SK-N-SH (cell line): ENCODE results near the gene TTC21A. TPM values are rescaled to one million over a fixed set of nuclear protein-coding genes. Genes with fewer than 3 reads are reported as not detected.

ENCODE experiments used
- CTCF ChIA-PET: fragments of 300-600, 350-600 bp; formaldehyde crosslinking; extraction: SDS; loops from one replicate; lab custom pipeline; 2021; lab: Yijun Ruan, JAX
- POLR2A ChIA-PET: fragments of 350-600 bp; sonication (Branson Sonifier 250); formaldehyde crosslinking; extraction: SDS; loops from one replicate; lab custom pipeline; 2020; ENCODE audit warnings: antibody characterized with exemption, inconsistent platforms; lab: Yijun Ruan, JAX
- DNase-seq: peaks from one replicate; pipeline ENCODE4 v3.0.0; 2012
- H2AFZ ChIP-seq: fragments of 200-600 bp; sonication (generic); 2 replicates; pipeline ENCODE4 v1.8.1; 2016; ENCODE audit warnings: antibody characterized with exemption, mild to moderate bottlenecking, low read depth
- H3F3A ChIP-seq: fragments of 200-600 bp; sonication (generic); replicated peaks from 2 replicates; pipeline ENCODE3; 2016; ENCODE audit warnings: antibody characterized with exemption, mild to moderate bottlenecking; ENCODE audit not compliant: insufficient read depth
- H3K27ac ChIP-seq, 2 experiments: fragments of 200-500 bp in 1 of 2; fragments of 200-600 bp in 1 of 2; sonication (Bioruptor generic) in 1 of 2; sonication (generic), shearing (Covaris generic) in 1 of 2; 2 replicates each; pipeline versions ENCODE4 v1.5.1 to v1.6.1; 2014 to 2016; ENCODE audit warnings: low read depth in 2 of 2, inconsistent platforms in 1 of 2, low read length in 1 of 2, mild to moderate bottlenecking in 1 of 2, mixed read lengths in 1 of 2
- H3K27me3 ChIP-seq: fragments of 200-600 bp; sonication (generic), shearing (Covaris generic); 2 replicates; pipeline ENCODE4 v1.6.1; 2016; ENCODE audit warnings: mixed run types; ENCODE audit not compliant: insufficient read depth
- H3K36me3 ChIP-seq, 2 experiments: fragments of 200-500 bp in 1 of 2; fragments of 200-600 bp in 1 of 2; sonication (Bioruptor generic) in 1 of 2; sonication (generic) in 1 of 2; replicated peaks in 1 of 2; 2 replicates each; pipeline versions ENCODE3 to v1.5.1; 2014 to 2016; ENCODE audit warnings: low read length in 1 of 2, mild to moderate bottlenecking in 1 of 2; ENCODE audit not compliant: insufficient read depth in 2 of 2, control insufficient read depth in 1 of 2
- H3K4me1 ChIP-seq, 2 experiments: fragments of 200-500 bp in 1 of 2; fragments of 200-600 bp in 1 of 2; sonication (Bioruptor generic) in 1 of 2; sonication (generic), shearing (Covaris generic) in 1 of 2; 2 replicates each; pipeline versions ENCODE4 v1.5.1 to v1.6.1; 2014 to 2016; ENCODE audit warnings: low read depth in 1 of 2, low read length in 1 of 2, mixed run types in 1 of 2; ENCODE audit not compliant: insufficient read depth in 2 of 2, control insufficient read depth in 1 of 2
- H3K4me2 ChIP-seq: fragments of 200-600 bp; sonication (generic), shearing (Covaris generic); 2 replicates; pipeline ENCODE4 v1.6.1; 2017; ENCODE audit warnings: mixed run types
- H3K4me3 ChIP-seq, 2 experiments: fragments of 200-500 bp in 1 of 2; fragments of 200-600 bp in 1 of 2; sonication (Bioruptor generic) in 1 of 2; sonication (generic), shearing (Covaris generic) in 1 of 2; 2 replicates each; pipeline versions ENCODE4 v1.5.1 to v1.8.1; 2014 to 2016; ENCODE audit warnings: low read depth in 2 of 2, inconsistent platforms in 1 of 2, low read length in 1 of 2, mild to moderate bottlenecking in 1 of 2, mixed read lengths in 1 of 2, moderate library complexity in 1 of 2
- H3K79me2 ChIP-seq: fragments of 200-600 bp; sonication (generic); 2 replicates; pipeline ENCODE4 v1.8.1; 2017; ENCODE audit warnings: mild to moderate bottlenecking; ENCODE audit not compliant: insufficient read depth
- H3K9ac ChIP-seq: fragments of 200-600 bp; sonication (generic); 2 replicates; pipeline ENCODE4 v1.6.1; 2017; ENCODE audit warnings: mixed run types
- H3K9me2 ChIP-seq: fragments of 200-600 bp; sonication (generic); 2 replicates; pipeline ENCODE4 v1.6.1; 2017; ENCODE audit warnings: mixed run types
- H3K9me3 ChIP-seq: fragments of 200-600 bp; sonication (generic); 2 replicates; pipeline ENCODE4 v1.6.1; 2017; ENCODE audit warnings: mixed run types, mild to moderate bottlenecking, moderate library complexity
- H4K20me1 ChIP-seq: fragments of 200-600 bp; sonication (generic); 2 replicates; pipeline ENCODE4 v1.6.1; 2017; ENCODE audit warnings: mild to moderate bottlenecking, mixed run types; ENCODE audit not compliant: insufficient read depth
- FOSL2 ChIP-seq: IDR thresholded peaks from 2 replicates; pipeline ENCODE4 v1.4.0; 2012; ENCODE audit warnings: low read depth, mild to moderate bottlenecking, moderate library complexity, borderline replicate concordance
- FOXM1 ChIP-seq: IDR thresholded peaks from 2 replicates; pipeline ENCODE4 v1.4.0; 2012; ENCODE audit warnings: low read depth, mild to moderate bottlenecking
- GABPA ChIP-seq: IDR thresholded peaks from 2 replicates; pipeline ENCODE4 v1.4.0; 2012; ENCODE audit warnings: low read depth, mild to moderate bottlenecking
- MXI1 ChIP-seq: IDR thresholded peaks from 2 replicates; pipeline ENCODE4 v1.6.1; 2012; ENCODE audit warnings: mild to moderate bottlenecking, low read depth, low read length, improper control_type of control experiment
- NFIC ChIP-seq: IDR thresholded peaks from 2 replicates; pipeline ENCODE4 v1.4.0; 2012; ENCODE audit warnings: borderline replicate concordance
- NRF1 ChIP-seq: IDR thresholded peaks from 2 replicates; pipeline ENCODE4 v1.6.1; 2012; ENCODE audit warnings: low read depth, mild to moderate bottlenecking, low read length
- RCOR1 ChIP-seq: fragments of 150-350 bp; IDR thresholded peaks from 2 replicates; pipeline ENCODE4 v1.6.1; 2017; ENCODE audit warnings: antibody characterized with exemption, low read length
- SIN3A ChIP-seq: IDR thresholded peaks from 2 replicates; pipeline ENCODE4 v1.6.1; 2012; ENCODE audit warnings: low read depth, mild to moderate bottlenecking, low read length, moderate library complexity, borderline replicate concordance
- SMC3 ChIP-seq: IDR thresholded peaks from 2 replicates; pipeline ENCODE4 v1.6.1; 2012; ENCODE audit warnings: low read depth, low read length, improper control_type of control experiment
- TEAD4 ChIP-seq: IDR thresholded peaks from 2 replicates; pipeline ENCODE4 v1.4.0; 2012; ENCODE audit warnings: mild to moderate bottlenecking, borderline replicate concordance; ENCODE audit not compliant: insufficient read depth
- WGBS: methylation state at CpG from one replicate; pipeline ENCODE4 v1.1.6; 2017; ENCODE audit warnings: low lambda C conversion rate; 5-methylcytosine and 5-hydroxymethylcytosine counted together
- polyA plus RNA-seq, 3 experiments: library from polyadenylated mRNA; depleted of rRNA; stranded (reverse); fragments of >200 nt; gene quantifications; 2 replicates each; pipeline ENCODE4 v1.2.3, GENCODE V29; 2012
- TF ChIP-seq, protein P1 (sequence below): fragments of 150-350 bp; IDR thresholded peaks from 2 replicates; pipeline ENCODE4 v1.6.1; 2016; ENCODE audit warnings: mild to moderate bottlenecking, low read depth, low read length
- TF ChIP-seq, protein P2 (sequence below): fragments of 200-600 bp; sonication (generic); IDR thresholded peaks from 2 replicates; pipeline ENCODE4 v1.6.1; 2017; ENCODE audit warnings: antibody characterized with exemption, mild to moderate bottlenecking, moderate library complexity
- TF ChIP-seq, protein P3 (sequence below): IDR thresholded peaks from 2 replicates; pipeline ENCODE4 v1.4.0; 2012; ENCODE audit warnings: low read depth, borderline replicate concordance
- TF ChIP-seq, protein P4 (sequence below): IDR thresholded peaks from 2 replicates; pipeline ENCODE4 v1.4.0; 2012; ENCODE audit warnings: low read depth
- TF ChIP-seq, protein P5 (sequence below): IDR thresholded peaks from 2 replicates; pipeline ENCODE4 v1.6.1; 2012; ENCODE audit warnings: mild to moderate bottlenecking, low read depth, low read length, moderate library complexity

The TTC21A gene
- polyA plus RNA-seq, 1 of the 3 experiments (the other 2 are of a cell fraction): 3.9 TPM

DNA sequence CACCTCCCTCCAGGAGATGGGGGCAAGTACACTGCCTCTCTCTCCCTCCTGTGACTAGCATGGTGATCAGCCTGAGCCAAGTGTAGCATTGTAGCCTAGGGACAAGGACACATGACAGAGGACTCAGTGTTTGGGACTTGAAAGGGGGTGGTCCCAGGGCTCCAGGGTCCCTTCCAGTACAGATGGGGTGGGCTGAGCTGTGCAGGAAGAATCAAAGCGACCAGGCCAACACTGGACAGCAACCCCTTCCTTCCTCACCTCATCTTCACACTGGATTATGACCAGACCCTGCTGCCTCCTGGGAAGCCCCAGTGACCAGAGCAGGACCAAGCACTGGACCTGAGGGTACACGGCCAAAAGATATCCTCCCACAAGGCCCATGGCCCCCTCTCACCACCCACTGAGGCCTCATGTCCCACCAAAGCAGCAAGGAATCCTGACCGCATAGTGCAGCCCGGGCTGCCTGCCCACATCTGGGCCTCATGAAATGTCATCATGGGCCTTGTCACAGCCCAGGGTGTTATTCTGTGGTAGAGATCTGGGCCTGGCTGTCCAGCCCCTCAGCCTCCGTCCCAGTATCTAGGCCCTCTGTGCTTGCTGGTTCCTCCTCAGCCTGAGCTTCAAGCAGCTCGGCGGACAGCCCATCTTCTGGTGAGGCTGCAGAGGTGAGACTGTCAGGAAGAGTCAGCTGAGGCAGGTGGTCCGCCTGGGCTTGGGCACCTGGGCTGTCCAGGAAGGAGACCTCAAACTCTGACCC lies 9.6 kb upstream of the TTC21A start (continued):
- no peak for TF ChIP-seq FOSL2
- no peak for TF ChIP-seq NFIC
- no peak for TF ChIP-seq SIN3A
- TF ChIP-seq, protein P1, sequence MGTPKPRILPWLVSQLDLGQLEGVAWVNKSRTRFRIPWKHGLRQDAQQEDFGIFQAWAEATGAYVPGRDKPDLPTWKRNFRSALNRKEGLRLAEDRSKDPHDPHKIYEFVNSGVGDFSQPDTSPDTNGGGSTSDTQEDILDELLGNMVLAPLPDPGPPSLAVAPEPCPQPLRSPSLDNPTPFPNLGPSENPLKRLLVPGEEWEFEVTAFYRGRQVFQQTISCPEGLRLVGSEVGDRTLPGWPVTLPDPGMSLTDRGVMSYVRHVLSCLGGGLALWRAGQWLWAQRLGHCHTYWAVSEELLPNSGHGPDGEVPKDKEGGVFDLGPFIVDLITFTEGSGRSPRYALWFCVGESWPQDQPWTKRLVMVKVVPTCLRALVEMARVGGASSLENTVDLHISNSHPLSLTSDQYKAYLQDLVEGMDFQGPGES: no peak

DNA sequence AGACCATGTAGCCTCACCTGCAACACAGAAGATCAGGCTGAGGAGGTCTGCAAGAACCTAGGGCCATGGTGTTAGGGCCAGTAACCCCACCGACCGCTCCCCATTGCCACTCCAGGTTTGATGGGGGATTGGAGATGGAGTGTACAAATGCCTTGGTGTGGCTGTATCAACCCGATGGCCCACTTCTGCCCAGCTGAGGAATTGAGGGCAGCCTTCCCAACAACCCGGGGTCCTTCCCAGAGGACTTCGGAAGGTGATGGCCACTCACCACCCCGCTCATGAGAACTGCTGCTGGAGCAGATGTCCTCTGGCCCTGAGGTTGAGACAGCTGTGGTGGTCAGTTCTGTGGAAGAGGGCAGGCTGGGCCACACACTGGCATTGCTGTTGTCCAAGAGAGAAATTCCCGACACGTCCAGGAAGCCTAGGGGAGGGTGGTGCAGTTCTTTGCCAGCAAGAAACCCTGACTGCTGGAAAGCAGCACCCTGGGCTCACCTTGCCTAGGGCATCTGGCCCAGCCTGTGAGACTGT lies 8.9 kb upstream of the TTC21A start:
- Histone ChIP-seq H3K4me3 (no peak overlapping the region), H3K27ac (no peak overlapping the region), H3K4me2 (no peak overlapping the region), H4K20me1 (peaks cover 20% of the 10 kb centered on the region), H3K9me2 (no peaks in the 10 kb centered on the region), H3K4me1 (no peaks in the 10 kb centered on the region; a peak in 1 of 4 replicates), H2AFZ (no peak overlapping the region), H3K79me2 (peaks cover 19% of the 10 kb centered on the region; the same call in 1 of the 2 replicates), H3K9me3 (no peaks in the 10 kb centered on the region), H3K9ac (no peak overlapping the region), H3K36me3 (peaks cover 30 to 78% of the 10 kb centered on the region in 2 experiments), H3K27me3 (no peaks in the 10 kb centered on the region), H3F3A (peaks cover 6% of the 10 kb centered on the region)
- TF ChIP-seq GABPA: no peak
- TF ChIP-seq, protein P2, sequence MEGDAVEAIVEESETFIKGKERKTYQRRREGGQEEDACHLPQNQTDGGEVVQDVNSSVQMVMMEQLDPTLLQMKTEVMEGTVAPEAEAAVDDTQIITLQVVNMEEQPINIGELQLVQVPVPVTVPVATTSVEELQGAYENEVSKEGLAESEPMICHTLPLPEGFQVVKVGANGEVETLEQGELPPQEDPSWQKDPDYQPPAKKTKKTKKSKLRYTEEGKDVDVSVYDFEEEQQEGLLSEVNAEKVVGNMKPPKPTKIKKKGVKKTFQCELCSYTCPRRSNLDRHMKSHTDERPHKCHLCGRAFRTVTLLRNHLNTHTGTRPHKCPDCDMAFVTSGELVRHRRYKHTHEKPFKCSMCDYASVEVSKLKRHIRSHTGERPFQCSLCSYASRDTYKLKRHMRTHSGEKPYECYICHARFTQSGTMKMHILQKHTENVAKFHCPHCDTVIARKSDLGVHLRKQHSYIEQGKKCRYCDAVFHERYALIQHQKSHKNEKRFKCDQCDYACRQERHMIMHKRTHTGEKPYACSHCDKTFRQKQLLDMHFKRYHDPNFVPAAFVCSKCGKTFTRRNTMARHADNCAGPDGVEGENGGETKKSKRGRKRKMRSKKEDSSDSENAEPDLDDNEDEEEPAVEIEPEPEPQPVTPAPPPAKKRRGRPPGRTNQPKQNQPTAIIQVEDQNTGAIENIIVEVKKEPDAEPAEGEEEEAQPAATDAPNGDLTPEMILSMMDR: no peak
- no peak for TF ChIP-seq SMC3
- no peak for TF ChIP-seq FOXM1
- 96% methylated on average over 6 of the region's 8 CpGs for WGBS
- CTCF ChIA-PET: interaction anchor here (1.5 kb wide), 1 partner anchor 193 kb away, joined by 5 read pairs; no protein-coding TSS in a partner anchor
- POLR2A ChIA-PET: no interaction called here
- DNase-seq: no peak

DNA sequence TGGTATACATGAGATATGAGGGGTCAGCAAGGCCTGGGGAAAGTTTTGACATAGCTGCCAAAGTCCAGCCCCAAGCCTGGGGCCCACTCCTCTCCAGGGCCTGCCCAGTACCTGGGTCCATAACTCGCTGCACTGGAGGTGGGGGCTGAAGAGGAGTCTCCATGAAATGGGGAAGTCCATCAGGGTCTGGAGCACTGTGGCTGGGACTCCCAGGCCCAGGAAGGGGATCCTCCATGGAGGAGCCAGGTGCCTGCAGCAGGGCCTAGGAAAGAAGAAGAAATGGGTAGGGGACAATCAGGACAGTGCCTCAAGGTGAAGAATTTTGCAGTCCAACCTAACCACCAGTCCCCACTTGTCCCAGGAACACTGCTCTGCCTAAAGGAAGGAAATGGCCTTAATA lies 8.2 kb upstream of the TTC21A start:
- H3K36me3 ChIP-seq: peaks cover 27 to 71% of the 10 kb centered on the region in 2 experiments
- no peaks in the 10 kb centered on the region for H3K27me3 ChIP-seq
- 71% methylated on average over 1 of the region's 1 CpG for WGBS
- H3K9ac ChIP-seq: no peak overlapping the region
- ChIA-PET CTCF (interaction anchor here (1.2 to 1.5 kb wide), 2 partner anchors 189 to 192 kb away, joined by 3 to 5 read pairs; no protein-coding TSS in a partner anchor), POLR2A (no interaction called here)
- H3K27ac ChIP-seq: no peak overlapping the region
- peaks cover 0 to 2% of the 10 kb centered on the region in 2 experiments; a peak in 1 of 4 replicates for H3K4me1 ChIP-seq
- no peak overlapping the region for H3K4me3 ChIP-seq
- H2AFZ ChIP-seq: no peak overlapping the region
- DNase-seq: no peak
- H3K9me2 ChIP-seq: no peaks in the 10 kb centered on the region
- H4K20me1 ChIP-seq: peaks cover 27% of the 10 kb centered on the region
- H3F3A ChIP-seq: peaks cover 6% of the 10 kb centered on the region
- H3K79me2 ChIP-seq: peaks cover 26% of the 10 kb centered on the region
- no peaks in the 10 kb centered on the region for H3K9me3 ChIP-seq
- H3K4me2 ChIP-seq: no peak overlapping the region
- no peak for TF ChIP-seq TEAD4
- TF ChIP-seq, protein P3, sequence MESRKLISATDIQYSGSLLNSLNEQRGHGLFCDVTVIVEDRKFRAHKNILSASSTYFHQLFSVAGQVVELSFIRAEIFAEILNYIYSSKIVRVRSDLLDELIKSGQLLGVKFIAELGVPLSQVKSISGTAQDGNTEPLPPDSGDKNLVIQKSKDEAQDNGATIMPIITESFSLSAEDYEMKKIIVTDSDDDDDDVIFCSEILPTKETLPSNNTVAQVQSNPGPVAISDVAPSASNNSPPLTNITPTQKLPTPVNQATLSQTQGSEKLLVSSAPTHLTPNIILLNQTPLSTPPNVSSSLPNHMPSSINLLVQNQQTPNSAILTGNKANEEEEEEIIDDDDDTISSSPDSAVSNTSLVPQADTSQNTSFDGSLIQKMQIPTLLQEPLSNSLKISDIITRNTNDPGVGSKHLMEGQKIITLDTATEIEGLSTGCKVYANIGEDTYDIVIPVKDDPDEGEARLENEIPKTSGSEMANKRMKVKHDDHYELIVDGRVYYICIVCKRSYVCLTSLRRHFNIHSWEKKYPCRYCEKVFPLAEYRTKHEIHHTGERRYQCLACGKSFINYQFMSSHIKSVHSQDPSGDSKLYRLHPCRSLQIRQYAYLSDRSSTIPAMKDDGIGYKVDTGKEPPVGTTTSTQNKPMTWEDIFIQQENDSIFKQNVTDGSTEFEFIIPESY: no peak
- TF ChIP-seq, protein P4, sequence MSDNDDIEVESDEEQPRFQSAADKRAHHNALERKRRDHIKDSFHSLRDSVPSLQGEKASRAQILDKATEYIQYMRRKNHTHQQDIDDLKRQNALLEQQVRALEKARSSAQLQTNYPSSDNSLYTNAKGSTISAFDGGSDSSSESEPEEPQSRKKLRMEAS: no peak
- TF ChIP-seq NRF1: no peak
- TF ChIP-seq FOXM1: no peak
- no peak for TF ChIP-seq RCOR1
- no peak for TF ChIP-seq MXI1
- TF ChIP-seq, protein P5, sequence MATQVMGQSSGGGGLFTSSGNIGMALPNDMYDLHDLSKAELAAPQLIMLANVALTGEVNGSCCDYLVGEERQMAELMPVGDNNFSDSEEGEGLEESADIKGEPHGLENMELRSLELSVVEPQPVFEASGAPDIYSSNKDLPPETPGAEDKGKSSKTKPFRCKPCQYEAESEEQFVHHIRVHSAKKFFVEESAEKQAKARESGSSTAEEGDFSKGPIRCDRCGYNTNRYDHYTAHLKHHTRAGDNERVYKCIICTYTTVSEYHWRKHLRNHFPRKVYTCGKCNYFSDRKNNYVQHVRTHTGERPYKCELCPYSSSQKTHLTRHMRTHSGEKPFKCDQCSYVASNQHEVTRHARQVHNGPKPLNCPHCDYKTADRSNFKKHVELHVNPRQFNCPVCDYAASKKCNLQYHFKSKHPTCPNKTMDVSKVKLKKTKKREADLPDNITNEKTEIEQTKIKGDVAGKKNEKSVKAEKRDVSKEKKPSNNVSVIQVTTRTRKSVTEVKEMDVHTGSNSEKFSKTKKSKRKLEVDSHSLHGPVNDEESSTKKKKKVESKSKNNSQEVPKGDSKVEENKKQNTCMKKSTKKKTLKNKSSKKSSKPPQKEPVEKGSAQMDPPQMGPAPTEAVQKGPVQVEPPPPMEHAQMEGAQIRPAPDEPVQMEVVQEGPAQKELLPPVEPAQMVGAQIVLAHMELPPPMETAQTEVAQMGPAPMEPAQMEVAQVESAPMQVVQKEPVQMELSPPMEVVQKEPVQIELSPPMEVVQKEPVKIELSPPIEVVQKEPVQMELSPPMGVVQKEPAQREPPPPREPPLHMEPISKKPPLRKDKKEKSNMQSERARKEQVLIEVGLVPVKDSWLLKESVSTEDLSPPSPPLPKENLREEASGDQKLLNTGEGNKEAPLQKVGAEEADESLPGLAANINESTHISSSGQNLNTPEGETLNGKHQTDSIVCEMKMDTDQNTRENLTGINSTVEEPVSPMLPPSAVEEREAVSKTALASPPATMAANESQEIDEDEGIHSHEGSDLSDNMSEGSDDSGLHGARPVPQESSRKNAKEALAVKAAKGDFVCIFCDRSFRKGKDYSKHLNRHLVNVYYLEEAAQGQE: no peak
